Measurements from ENCODE around the gene DEDD2. TPM values are rescaled to one million over a fixed set of nuclear protein-coding genes. Genes with fewer than 3 reads are reported as not detected.

Gene DEDD2
- total and polyA plus RNA-seq, 2 donors (not counting 3 experiments of a cell fraction or from before 2014, with no cell fraction given) = 19.5 to 34.8 TPM

- no peaks in the 10 kb centered on the region for H3K27me3 ChIP-seq (ENCODE audit: control insufficient read depth in 2 of 2, insufficient read depth in 2 of 2, low read length in 2 of 2)
- no peaks in the 10 kb centered on the region for H3K9me1 ChIP-seq (replicated peaks; ENCODE audit: control insufficient read depth, extremely low read depth, insufficient read depth, low read length)
- H3K27ac ChIP-seq (ENCODE audit: insufficient read depth, low read depth, low read length) = no peak overlapping the region
- H3K4me3 ChIP-seq (replicated peaks in 1 of 3; ENCODE audit: insufficient read depth in 1 of 3, low read depth in 1 of 3, low read length in 3 of 3) = no peak overlapping the region
- H4K20me1 ChIP-seq (replicated peaks; ENCODE audit: control insufficient read depth, extremely low read depth, insufficient read depth, low read length) = no peaks in the 10 kb centered on the region
- no peak overlapping the region for H2AFZ ChIP-seq (ENCODE audit: low read depth, low read length)
- FAIRE-seq (no peak), DNase-seq (ENCODE audit: low read depth, low spot score) (no peak)
- peaks cover 42% of the 10 kb centered on the region for H3K79me2 ChIP-seq (ENCODE audit: control insufficient read depth, insufficient read depth, low read length)
- TF ChIP-seq GATA2 (IDR thresholded peaks at IDR 0.05; ENCODE audit: insufficient read depth, insufficient read length, low read depth, low read length) = no peak
- dilution Hi-C loops (cut with MboI; ENCODE audit: extremely low pct_ligation_motif_present, low sequenced_read_pairs) (no loop called here), intact Hi-C loops (cut with micrococcal nuclease) (no loop called here)
- H3K4me2 ChIP-seq (ENCODE audit: insufficient read depth, low read length) = no peak overlapping the region
- no TSS peak for BruUV-seq (replicated peaks)
- H3K9me3 ChIP-seq (replicated peaks; ENCODE audit: control insufficient read depth, insufficient read depth, low read length) = no peaks in the 10 kb centered on the region
- H3K9ac ChIP-seq (replicated peaks; ENCODE audit: extremely low read depth, insufficient read depth, low read length) = no peak overlapping the region
- POLR2A ChIA-PET = interaction anchor here (1.1 kb wide), 2 partner anchors 31 to 33 kb away, joined by 3 to 9 read pairs; no protein-coding TSS in a partner anchor
- CTCF ChIA-PET = interaction anchor here (11.8 kb wide), 1 partner anchor 31 kb away, joined by 365 read pairs; no protein-coding TSS in a partner anchor
- H3K36me3 ChIP-seq (ENCODE audit: control insufficient read depth in 2 of 2, extremely low read depth in 1 of 2, insufficient read depth in 2 of 2, low read length in 2 of 2) = peaks cover 7 to 27% of the 10 kb centered on the region in 2 experiments
- peaks cover 45% of the 10 kb centered on the region for H3K4me1 ChIP-seq (ENCODE audit: control insufficient read depth, extremely low read depth, insufficient read depth, low read length)
Observed at GRCh38 chr19:42248270-42249148, 31.0 kb upstream of the DEDD2 start.

GRCh38 chr19:42247640-42248199 is 30.2 kb upstream of the DEDD2 start:
- ChIA-PET POLR2A (interaction anchor here (1.1 kb wide), 2 partner anchors 32 to 34 kb away, joined by 3 to 9 read pairs; no protein-coding TSS in a partner anchor), CTCF (interaction anchor here (1.1 to 11.8 kb wide), 6 partner anchors 8 to 187 kb away, joined by 3 to 365 read pairs (median 22); partner anchors contain the start of genes CIC and ERF)
- H3K27me3 ChIP-seq (ENCODE audit: control insufficient read depth in 2 of 2, insufficient read depth in 2 of 2, low read length in 2 of 2) = no peaks in the 10 kb centered on the region
- BruUV-seq (replicated peaks) = no TSS peak
- no peak overlapping the region for H3K4me3 ChIP-seq (replicated peaks in 1 of 3; ENCODE audit: insufficient read depth in 1 of 3, low read depth in 1 of 3, low read length in 3 of 3)
- H3K4me2 ChIP-seq (ENCODE audit: insufficient read depth, low read length) = no peak overlapping the region
- dilution Hi-C loops (cut with MboI; ENCODE audit: extremely low pct_ligation_motif_present, low sequenced_read_pairs) (no loop called here), intact Hi-C loops (cut with micrococcal nuclease) (no loop called here)
- H3K27ac ChIP-seq (ENCODE audit: insufficient read depth, low read depth, low read length) = no peak overlapping the region
- H3K36me3 ChIP-seq (ENCODE audit: control insufficient read depth in 2 of 2, extremely low read depth in 1 of 2, insufficient read depth in 2 of 2, low read length in 2 of 2) = peaks cover 7 to 27% of the 10 kb centered on the region in 2 experiments
- no peak for TF ChIP-seq FOS (IDR thresholded peaks at IDR 0.05; ENCODE audit: borderline replicate concordance, insufficient read depth, low read length)
- TF ChIP-seq GATA2 (IDR thresholded peaks at IDR 0.05; ENCODE audit: insufficient read depth, insufficient read length, low read depth, low read length) = no peak
- no peak for TF ChIP-seq POLR2A (IDR thresholded peaks at IDR 0.05; ENCODE audit: low read depth, low read length)
- no peak for TF ChIP-seq JUN (IDR thresholded peaks at IDR 0.05; ENCODE audit: borderline replicate concordance, insufficient read depth, insufficient read length, low read depth)
- TF ChIP-seq MAX (IDR thresholded peaks at IDR 0.05; ENCODE audit: insufficient read depth, insufficient read length) = no peak
- TF ChIP-seq EZH2 (IDR thresholded peaks at IDR 0.05; ENCODE audit: borderline replicate concordance, low read depth, low read length, severe bottlenecking) = no peak
- TF ChIP-seq CTCF (IDR thresholded peaks at IDR 0.05; ENCODE audit: extremely low read depth in 1 of 2, insufficient read depth in 1 of 2, low read depth in 1 of 2, low read length in 2 of 2) = no peak
- TF ChIP-seq MYC (IDR thresholded peaks at IDR 0.05; ENCODE audit: low read depth, low read length) = no peak
- no peak for TF ChIP-seq POLR2AphosphoS5 (IDR thresholded peaks at IDR 0.05; ENCODE audit: insufficient read depth, low read depth, low read length)
- no peaks in the 10 kb centered on the region for H3K9me3 ChIP-seq (replicated peaks; ENCODE audit: control insufficient read depth, insufficient read depth, low read length)
- FAIRE-seq (no peak), DNase-seq (ENCODE audit: low read depth, low spot score) (no peak)
- no peak overlapping the region for H2AFZ ChIP-seq (ENCODE audit: low read depth, low read length)
- peaks cover 34% of the 10 kb centered on the region for H3K79me2 ChIP-seq (ENCODE audit: control insufficient read depth, insufficient read depth, low read length)
- peaks cover 44% of the 10 kb centered on the region for H3K4me1 ChIP-seq (ENCODE audit: control insufficient read depth, extremely low read depth, insufficient read depth, low read length)
- H3K9me1 ChIP-seq (replicated peaks; ENCODE audit: control insufficient read depth, extremely low read depth, insufficient read depth, low read length) = no peaks in the 10 kb centered on the region
- H4K20me1 ChIP-seq (replicated peaks; ENCODE audit: control insufficient read depth, extremely low read depth, insufficient read depth, low read length) = no peaks in the 10 kb centered on the region
- H3K9ac ChIP-seq (replicated peaks; ENCODE audit: extremely low read depth, insufficient read depth, low read length) = no peak overlapping the region

Measured in endothelial cell of umbilical vein (primary cell).